ENCODE measurements around the gene VSNL1. TPM values are rescaled to one million over a fixed set of nuclear protein-coding genes. Genes with fewer than 3 reads are reported as not detected.

VSNL1 gene
- 0.08 TPM in 1 of 2 replicates, not detected in the other for total RNA-seq (2014; rRNA removed; shearing (Covaris generic))
- not detected in 2 replicates for polyA plus RNA-seq (2015; cell fraction: cytosol; rRNA removed)
- not detected in 2 replicates for polyA plus RNA-seq (2015; cell fraction: nucleus; rRNA removed)

DNA sequence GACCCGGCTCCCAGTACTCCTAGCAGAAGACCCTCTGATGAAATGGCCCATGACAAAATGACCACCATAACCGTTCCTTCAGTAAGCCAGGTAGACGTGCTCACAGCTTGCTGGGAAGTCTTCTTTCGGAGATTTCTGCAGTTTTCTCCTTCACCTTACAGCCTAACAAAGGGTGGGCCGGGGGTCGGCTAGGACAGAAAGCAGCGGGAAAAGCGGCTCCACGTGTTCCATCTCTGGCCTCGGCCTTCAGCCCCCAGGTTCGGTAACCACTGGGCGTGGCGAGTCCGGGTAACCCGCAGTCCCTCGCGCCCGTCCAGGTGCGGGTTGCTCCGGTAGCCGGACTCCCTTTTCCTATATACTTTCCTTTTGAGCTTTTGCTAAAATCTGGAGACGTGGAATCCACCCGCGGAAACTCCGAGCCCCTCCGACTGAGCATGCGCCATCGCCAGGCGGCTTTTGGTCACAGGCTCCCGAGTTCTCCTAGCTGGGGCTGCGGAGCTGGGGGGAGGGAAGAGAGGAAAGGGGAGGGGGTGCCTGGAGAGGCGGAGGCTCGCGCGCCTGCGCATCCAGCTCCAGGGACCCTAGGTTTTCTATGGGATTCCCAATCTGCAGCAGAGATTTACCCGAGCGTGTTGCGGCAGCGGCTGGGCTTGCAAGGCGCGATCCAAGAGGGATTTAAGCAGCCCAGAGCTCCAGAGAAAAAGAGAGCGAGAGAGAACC is at the start of gene VSNL1:
Gene VSNL1 (plus strand): TSS at position 604 of the 720 bp plus-strand sequence. CDS start 51,379 bp downstream, outside the sequence.
- in situ Hi-C loops (cut with HindIII; ENCODE audit: low pct_unique_long_range_greater_than_20kb, low sequenced_read_pairs) = no loop called here
- peak; percentile 42 for DNase-seq (ENCODE audit: low read depth, low spot score)

DNA sequence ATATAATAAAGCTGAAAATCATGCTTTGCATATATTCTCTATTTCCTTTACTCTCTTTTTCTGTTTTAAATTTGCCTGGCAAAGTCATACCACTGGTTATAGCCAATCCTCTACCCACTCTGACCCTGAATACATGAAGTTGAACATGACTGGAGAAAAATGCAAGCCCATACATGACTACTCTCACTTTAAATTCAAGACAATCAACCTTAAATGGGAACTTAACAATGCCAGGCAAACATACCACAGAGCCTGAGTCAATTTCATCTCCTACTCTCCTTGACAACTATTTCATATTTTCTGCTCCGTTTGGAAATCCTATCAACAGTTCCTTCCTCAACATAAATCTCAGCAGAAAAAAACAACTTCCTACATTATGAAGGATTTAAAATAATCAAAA is 44.9 kb upstream of the VSNL1 start:
- no peak for DNase-seq (ENCODE audit: low read depth, low spot score)
- in situ Hi-C loops (cut with HindIII; ENCODE audit: low pct_unique_long_range_greater_than_20kb, low sequenced_read_pairs) = no loop called here

DNA sequence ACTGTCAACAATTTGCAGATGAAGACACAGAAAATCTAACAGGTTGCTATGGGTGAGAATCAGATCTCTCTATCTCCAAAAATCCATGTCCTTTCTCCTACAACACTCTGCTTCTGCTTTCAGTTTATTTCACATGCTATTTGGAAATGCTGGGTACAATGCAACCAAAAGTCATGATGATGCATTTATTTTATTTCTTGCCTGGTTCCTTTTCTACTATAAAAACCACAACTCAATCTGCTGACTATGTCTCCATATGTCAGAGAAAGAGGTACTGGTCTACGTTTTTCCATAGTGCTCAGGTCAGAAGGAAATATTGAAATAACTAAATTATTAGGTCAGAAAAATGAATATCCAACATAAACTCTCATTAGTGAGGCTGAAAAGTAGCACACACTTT is 42.8 kb upstream of the VSNL1 start:
- in situ Hi-C loops (cut with HindIII; ENCODE audit: low pct_unique_long_range_greater_than_20kb, low sequenced_read_pairs) = no loop called here

DNA sequence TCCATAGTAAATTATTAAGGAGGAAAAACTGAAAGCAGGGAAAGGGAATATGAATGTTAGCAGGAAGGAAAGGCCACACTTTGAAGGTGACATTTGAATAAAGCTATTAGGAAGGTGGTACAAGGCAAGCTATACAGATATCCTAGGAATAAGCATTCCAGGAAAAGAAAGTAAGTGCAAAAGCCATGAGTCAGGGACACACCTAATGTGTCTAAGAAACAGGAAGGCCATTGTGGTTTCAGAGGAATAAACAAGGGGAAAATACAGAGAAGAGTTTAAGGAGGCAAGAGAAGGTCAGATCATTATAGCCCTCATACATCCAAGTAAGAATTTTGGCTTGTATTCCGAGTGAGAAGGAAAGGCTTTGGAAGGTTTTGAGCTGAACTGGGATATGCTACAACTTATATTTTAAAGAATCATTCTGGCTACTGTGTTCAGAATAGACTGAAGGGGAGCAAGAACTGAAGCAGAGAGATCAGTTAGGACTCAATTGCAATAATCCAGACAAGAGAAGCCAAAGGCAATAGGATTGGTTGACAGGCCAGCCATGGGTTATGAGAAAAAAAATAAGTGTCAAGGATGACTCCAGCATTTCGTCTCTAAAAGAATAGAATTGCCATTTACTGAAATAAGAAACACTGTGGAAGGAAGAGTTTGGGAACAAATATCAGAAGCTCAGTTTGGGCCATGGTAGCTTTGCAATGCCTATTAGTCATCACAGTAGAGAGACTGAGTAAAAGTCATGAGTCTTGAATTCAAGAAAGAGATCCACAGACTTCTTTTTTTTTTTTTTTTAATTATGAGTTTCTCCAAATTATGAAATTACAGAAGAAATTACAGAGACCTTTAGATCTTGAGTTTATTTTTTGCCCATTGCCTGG is 33.5 kb upstream of the VSNL1 start:
- in situ Hi-C loops (cut with HindIII; ENCODE audit: low pct_unique_long_range_greater_than_20kb, low sequenced_read_pairs) = no loop called here
- peak; percentile 4 for DNase-seq (ENCODE audit: low read depth, low spot score)

More for the DNA sequence above, 42.8 kb upstream of the VSNL1 start:
- no peak for DNase-seq (ENCODE audit: low read depth, low spot score)

DNA sequence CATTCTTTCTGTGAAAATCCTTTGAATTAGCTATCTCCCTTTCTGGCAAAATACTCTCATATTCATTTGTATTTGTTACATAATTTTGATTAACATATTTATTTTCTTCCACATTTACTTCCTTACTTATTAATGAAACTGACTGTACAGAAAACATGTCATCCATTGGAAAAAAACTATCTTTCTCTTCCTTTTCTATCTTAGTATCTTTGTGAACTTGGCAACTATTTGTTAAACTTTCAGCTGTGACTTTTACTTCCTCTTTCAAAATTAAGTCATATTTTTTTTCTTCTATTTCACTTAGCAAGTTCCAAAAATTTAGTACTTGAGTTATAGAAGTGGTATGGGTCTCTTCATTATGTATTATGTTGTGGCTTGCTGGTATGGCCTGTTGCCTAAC is 24.8 kb upstream of the VSNL1 start:
- in situ Hi-C loops (cut with HindIII; ENCODE audit: low pct_unique_long_range_greater_than_20kb, low sequenced_read_pairs) = no loop called here
- DNase-seq (ENCODE audit: low read depth, low spot score) = no peak

DNA sequence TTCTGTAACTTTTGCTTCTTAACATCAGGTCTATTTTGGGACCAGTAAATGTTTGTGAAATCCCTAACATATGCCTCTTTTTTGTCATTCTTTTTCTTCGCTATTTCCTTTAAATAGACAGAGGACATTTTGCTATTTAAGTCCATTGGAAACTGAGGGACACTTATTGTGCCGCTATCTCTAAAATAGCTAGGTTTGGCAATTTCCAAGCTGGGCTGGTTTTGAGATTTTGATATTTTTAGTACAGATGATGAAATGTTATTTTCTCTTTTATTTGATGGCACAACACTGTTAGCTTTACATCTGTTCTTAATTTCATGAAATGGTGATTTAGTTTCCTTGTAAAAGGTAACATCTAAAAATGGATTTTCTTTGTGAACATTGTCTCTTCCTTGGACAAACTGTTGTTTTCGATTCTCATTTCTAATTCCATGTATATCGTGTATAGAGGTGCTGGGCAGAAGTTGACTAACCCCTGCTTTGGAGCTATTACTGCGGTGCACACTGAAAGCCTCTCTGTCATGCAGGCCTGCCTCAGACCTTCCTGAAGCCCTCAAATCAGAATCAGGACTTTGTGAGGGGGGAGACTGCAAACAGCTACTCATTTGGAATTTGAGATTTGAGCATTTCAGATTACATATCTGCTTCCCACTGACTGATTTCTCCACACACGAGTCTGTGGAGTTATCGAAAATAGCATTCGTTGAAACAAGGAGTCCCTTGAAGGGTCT is 22.9 kb upstream of the VSNL1 start:
- in situ Hi-C loops (cut with HindIII; ENCODE audit: low pct_unique_long_range_greater_than_20kb, low sequenced_read_pairs) = no loop called here
- no peak for DNase-seq (ENCODE audit: low read depth, low spot score)

DNA sequence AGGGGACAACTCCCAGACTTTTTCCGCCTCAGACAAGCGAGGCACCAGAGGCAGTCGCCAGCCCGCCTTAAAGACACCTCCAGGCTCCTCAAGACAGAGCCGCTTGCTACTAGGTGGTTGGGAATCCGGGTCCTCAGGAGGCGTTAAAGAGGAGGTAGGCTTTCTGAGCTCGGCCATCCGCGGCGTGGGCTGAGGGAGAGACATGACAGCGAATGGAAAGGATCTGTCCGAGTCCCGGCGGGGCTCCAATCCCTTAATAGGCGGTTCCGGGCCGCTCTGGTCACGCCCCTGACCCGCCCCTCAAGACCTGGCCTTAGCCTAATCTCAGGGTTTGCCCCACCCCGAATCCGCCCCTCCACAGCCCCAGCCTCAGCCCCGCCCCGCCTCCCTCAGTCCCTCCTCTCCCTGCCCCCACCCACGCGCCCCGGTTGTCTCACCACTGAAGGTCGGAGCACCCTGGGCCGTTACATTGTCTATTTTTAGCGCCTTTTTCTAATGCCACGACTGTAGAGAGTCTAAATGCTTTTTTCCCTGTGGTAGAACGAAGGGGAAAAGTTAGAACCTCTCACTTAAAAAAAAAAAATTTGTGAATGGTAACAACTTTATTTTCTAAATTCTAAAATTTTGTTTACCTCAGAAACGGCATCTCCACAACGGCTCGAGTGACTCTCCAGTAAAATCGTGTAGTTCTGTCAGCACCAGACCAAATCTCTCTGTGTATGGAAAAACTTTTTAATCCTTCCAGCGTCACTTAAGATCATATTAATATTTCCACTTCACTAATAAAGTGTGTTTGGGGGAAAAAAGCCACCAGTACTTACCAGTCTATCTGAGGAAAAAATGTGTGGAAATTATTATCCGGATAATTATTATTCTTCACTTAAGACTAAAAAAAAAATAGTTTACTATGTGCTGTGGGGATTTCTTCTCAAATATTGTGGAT is 22.0 kb upstream of the VSNL1 start, which contains the start of gene RAD51AP2:
Gene RAD51AP2 (minus strand): TSS at position 229 of the 943 bp plus-strand sequence. CDS start 25 bp downstream, at position 204.
- in situ Hi-C loops (cut with HindIII; ENCODE audit: low pct_unique_long_range_greater_than_20kb, low sequenced_read_pairs) = no loop called here
- peak; percentile 77 for DNase-seq (ENCODE audit: low read depth, low spot score)

DNA sequence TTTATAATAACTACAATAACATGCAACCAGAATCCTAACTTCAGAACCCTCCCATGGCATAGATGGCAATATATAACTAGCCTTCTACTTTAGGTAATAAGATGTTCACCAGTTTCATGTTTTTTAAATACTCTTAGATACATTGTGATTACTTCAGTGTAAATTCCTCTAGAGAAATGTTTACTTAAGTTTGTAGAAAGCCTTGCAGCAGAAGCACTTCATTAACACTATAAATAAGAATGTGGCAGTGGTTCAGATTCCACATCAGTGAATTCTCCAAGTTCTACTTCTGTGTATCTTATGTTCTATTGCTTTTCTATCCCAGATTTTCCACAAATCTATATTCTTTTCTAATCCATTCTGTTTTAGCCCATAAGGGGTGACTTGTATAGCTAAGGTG is 21.0 kb upstream of the VSNL1 start:
- in situ Hi-C loops (cut with HindIII; ENCODE audit: low pct_unique_long_range_greater_than_20kb, low sequenced_read_pairs) = no loop called here

DNA sequence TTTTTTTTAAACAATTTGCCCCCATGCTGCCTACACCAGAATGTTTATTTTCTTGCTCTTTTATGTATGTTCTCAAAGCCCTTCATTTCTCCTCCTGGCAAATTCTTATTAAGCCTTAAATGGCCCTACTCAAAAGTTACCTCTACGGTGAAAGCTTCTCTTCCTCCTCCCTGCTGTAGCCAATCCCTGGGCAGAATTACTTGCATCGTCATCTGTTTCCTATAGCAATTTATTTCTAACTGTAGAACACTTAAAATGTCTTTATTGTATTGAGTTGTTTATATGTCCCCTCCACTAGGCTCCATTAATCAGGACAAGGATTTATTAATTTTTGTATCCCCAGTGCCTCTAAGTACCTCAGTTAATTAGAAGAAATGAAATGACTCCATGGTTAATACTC is 19.7 kb upstream of the VSNL1 start:
- DNase-seq (ENCODE audit: low read depth, low spot score) = peak; percentile 80
- in situ Hi-C loops (cut with HindIII; ENCODE audit: low pct_unique_long_range_greater_than_20kb, low sequenced_read_pairs) = no loop called here

More for the DNA sequence above, 21.0 kb upstream of the VSNL1 start:
- no peak for DNase-seq (ENCODE audit: low read depth, low spot score)

DNA sequence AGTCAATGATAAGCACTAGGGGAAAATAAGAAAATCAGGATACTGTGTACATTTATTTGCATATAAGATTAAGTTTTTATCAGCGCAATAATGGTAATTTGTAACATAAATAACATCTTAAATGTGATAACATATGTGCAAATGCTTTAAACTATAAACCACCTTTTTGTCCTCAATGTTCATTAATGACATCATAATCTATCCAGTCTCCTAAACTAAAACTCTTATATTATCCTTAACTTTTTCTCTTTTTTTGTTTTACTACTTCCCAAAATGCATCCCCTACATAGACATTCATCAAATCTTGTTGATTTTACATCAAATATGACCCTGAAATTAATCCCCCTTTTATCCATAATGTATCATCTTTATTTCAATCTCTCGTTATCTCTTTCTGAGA is 18.9 kb upstream of the VSNL1 start:
- in situ Hi-C loops (cut with HindIII; ENCODE audit: low pct_unique_long_range_greater_than_20kb, low sequenced_read_pairs) = no loop called here
- DNase-seq (ENCODE audit: low read depth, low spot score) = no peak

DNA sequence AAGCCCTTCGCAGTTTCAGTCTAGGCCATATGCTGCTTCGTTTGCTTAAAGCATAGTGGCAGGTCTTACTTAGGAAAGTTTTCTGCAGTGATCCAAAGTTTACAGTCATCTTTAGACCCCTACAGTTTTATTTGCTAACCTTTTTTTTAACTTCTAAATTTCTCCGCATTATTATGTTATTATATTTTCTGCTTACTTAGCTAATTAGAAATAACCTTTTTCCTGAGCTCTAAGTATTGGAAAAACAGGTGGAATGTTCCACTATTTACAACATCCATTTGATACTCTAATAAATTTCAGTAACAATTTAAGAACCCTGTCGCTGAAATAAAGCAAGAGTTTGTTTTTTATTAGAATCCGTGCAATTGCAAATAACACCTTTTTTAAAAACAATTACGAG is 18.2 kb upstream of the VSNL1 start:
- no peak for DNase-seq (ENCODE audit: low read depth, low spot score)
- in situ Hi-C loops (cut with HindIII; ENCODE audit: low pct_unique_long_range_greater_than_20kb, low sequenced_read_pairs) = no loop called here

DNA sequence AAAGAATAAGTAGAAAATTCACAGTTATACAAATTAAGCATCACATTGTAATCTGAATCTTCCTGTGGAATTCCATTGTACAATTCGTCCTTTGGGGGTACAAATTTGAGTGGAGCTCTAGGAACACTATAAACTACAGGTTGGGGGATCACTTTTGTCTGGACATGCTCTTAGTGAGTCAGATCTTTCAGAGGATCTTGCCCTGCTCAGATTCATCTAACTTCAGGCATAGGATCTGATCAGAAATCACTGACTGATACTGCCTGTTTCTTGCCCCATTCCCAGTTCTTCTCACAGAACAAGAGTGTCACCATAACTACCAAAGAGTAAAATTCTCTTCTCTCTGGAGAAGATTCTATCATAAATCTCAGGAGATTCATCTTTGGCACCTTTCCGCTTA is 10.7 kb upstream of the VSNL1 start:
- DNase-seq (ENCODE audit: low read depth, low spot score) = no peak
- in situ Hi-C loops (cut with HindIII; ENCODE audit: low pct_unique_long_range_greater_than_20kb, low sequenced_read_pairs) = no loop called here

DNA sequence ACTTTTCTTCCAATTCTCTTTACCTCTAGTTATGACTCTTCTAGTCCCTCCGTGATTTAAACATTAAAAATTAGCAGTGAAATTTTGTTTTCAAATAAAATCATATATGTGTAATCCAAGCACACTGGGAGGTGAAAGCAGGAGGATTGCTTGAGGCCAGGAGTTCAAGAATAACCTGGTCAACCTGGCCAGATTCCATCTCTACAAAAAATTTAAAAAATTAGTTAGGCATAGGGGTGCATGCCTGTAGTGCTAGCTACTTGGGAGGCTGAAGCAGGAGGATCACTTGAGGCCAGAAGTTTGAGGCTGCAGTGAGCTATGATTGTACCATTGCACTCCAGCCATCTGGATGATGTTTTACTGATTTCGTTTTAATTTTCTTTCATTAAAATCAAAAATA is 7.0 kb upstream of the VSNL1 start:
- in situ Hi-C loops (cut with HindIII; ENCODE audit: low pct_unique_long_range_greater_than_20kb, low sequenced_read_pairs) = no loop called here
- no peak for DNase-seq (ENCODE audit: low read depth, low spot score)

DNA sequence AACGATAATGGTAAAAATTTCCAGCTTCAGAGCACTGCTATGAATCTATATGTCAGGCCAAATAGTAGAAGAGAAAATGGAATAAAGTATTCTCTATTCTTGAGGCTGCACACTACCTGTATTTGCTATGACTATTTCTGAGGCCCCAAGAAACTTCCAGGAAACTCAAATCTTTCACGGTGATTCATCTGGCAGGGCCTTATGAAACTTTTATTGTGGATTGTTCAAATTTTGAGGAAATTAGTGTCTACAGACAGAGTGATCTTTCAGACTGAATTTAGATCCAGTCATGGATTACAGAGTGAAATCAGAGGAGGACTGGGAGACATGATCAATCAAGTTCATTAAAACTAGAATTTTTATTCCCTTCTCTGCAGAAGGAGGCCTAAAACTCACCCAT is 4.1 kb upstream of the VSNL1 start:
- in situ Hi-C loops (cut with HindIII; ENCODE audit: low pct_unique_long_range_greater_than_20kb, low sequenced_read_pairs) = no loop called here

DNA sequence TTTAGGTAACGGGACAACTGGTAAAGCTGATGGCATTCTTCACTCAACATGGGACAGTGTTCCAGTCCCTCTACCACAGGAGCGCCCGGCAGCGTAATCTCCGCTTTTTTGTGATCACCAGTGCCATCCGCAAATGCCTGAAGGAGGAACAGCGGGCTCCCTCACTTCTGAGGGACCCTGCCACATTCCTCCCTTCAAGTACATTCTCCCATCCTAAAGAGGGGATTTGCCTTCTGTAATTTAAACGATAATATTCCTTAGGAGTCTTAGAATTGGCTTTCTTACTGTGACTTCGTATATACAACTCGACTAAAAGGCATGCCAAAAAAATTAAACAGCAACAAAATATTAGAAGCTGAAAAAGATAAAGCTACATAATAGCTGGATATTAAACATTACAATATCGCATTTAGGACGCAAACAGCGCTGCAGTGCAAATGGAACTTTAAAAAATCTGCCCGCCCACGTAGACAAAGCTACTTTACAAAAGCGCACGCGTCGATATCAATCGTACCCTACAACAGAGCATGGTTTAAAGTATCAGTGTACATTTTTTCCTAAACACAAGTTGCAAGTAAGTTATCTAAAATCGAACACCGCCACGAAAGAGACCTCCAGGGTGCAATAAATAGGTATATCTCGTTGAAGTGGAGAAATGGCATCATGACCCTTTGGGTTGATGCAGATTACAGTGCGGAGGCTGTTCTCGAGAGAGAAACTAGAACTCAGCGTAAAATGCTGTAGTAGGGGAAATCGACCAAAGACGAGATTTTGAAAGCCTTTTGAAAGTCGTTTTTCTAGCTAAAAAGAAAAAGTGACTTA is 2.3 kb upstream of the VSNL1 start:
- in situ Hi-C loops (cut with HindIII; ENCODE audit: low pct_unique_long_range_greater_than_20kb, low sequenced_read_pairs) = no loop called here
- DNase-seq (ENCODE audit: low read depth, low spot score) = no peak

More for the DNA sequence above, 4.1 kb upstream of the VSNL1 start:
- DNase-seq (ENCODE audit: low read depth, low spot score) = no peak
